HEK293T (cell line): Measurements from ENCODE around the gene HHLA2.

Experiments
- ARNT ChIP-seq: fragments of 450-650 bp; IDR thresholded peaks from 2 replicates; pipeline ENCODE4 v1.6.1; 2017; ENCODE audit warnings: mild to moderate bottlenecking
- ELF4 ChIP-seq: fragments of 450-650 bp; IDR thresholded peaks from 2 replicates; pipeline ENCODE4 v1.6.1; 2017; ENCODE audit warnings: antibody characterized with exemption
- FOXA1 ChIP-seq: fragments of 450-650 bp; IDR thresholded peaks from 2 replicates; pipeline ENCODE4 v1.6.1; 2016; ENCODE audit warnings: mild to moderate bottlenecking
- FOXM1 ChIP-seq: fragments of 450-650 bp; IDR thresholded peaks from 2 replicates; pipeline ENCODE4 v1.6.1; 2017; ENCODE audit warnings: mild to moderate bottlenecking, borderline replicate concordance
- L3MBTL2 ChIP-seq: fragments of 450-650 bp; conservative IDR thresholded peaks from 2 replicates; pipeline ENCODE4 v1.6.1; 2016; ENCODE audit warnings: mild to moderate bottlenecking
- NFRKB ChIP-seq: fragments of 450-650 bp; IDR thresholded peaks from 2 replicates; pipeline ENCODE4 v1.6.1; 2016; ENCODE audit warnings: mild to moderate bottlenecking, moderate library complexity
- PKNOX1 ChIP-seq: fragments of 450-650 bp; IDR thresholded peaks from 2 replicates; pipeline ENCODE4 v1.6.1; 2016
- SP1 ChIP-seq: fragments of 450-650 bp; IDR thresholded peaks from 2 replicates; pipeline ENCODE4 v1.6.1; 2017
- SUZ12 ChIP-seq: fragments of 450-650 bp; IDR thresholded peaks from 2 replicates; pipeline ENCODE4 v1.6.1; 2016; ENCODE audit warnings: mild to moderate bottlenecking
- ZNF384 ChIP-seq: fragments of 450-650 bp; IDR thresholded peaks from 2 replicates; pipeline ENCODE4 v1.6.1; 2016

GRCh38 chr3:108322352-108322751 lies 26.0 kb downstream of the HHLA2 start:
- no peak for TF ChIP-seq SP1
- no peak for TF ChIP-seq PKNOX1
- no peak for TF ChIP-seq ELF4
- no peak for TF ChIP-seq SUZ12
- TF ChIP-seq ZNF384: no peak
- no peak for TF ChIP-seq ARNT
- no peak for TF ChIP-seq NFRKB
- no peak for TF ChIP-seq FOXA1
- no peak for TF ChIP-seq L3MBTL2
- no peak for TF ChIP-seq FOXM1
